ENCODE data around the gene EIF4EBP2. TPM values are rescaled to one million over a fixed set of nuclear protein-coding genes. Genes with fewer than 3 reads are reported as not detected.
A peak's percentile ranks its signal among the peaks of the same experiment; 100 is the strongest.

Gene EIF4EBP2
- total and polyA plus RNA-seq, 2 of the 13 experiments (the other 11 are each of a cell fraction or from before 2014, with no cell fraction given): 16.9 to 22.0 TPM

DNA sequence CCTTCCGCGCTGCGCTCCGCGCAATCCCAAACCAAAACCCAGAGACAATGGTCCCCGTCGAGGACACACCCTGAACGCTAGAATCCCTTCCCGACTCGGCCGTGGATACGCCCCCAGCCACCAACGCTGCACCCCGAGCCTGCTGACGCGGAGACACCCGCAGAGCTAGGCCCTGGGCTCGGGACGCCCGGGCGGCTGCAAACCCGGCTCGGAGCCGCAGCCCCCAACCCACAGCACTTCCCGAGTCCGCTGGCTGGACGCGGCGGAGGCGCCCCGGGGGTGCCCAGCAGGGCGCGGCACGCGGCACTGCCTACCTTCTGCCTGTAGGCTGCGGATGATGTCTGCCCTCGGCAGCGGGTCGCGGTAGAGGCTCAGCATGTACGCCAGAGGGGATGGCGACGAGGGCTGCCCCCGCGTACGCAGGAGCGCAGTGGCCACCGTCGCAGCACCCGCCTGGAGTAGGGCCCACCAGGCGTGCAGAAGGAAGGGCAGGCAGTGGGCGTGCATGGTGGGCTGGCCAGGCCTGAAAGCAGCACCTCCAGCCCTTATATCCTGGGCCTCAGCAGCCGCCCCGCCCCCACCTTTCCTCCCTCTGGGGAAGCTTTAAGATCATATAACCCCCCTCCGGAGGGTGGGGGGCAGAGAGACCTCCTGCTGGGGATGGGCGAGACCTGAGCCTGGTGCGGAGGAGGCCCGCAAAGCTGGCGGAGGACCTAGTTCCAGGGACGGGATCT is 37.4 kb downstream of the EIF4EBP2 start, which contains the start of gene NODAL:
Gene NODAL, minus strand, starts transcription at position 521 of the 734 bp plus-strand sequence. Its CDS starts 14 bp downstream, at position 507.
- H3K27me3 ChIP-seq (ENCODE audit: control insufficient read depth in 1 of 2, insufficient read depth in 2 of 2, low read length in 2 of 2): no peaks in the 10 kb centered on the region
- no peak for FAIRE-seq
- in situ Hi-C loops (cut with HindIII; ENCODE audit: extremely low pct_ligation_motif_present, low pct_unique_long_range_greater_than_20kb): no loop called here

More for the DNA sequence above, 37.4 kb downstream of the EIF4EBP2 start, which contains the start of gene NODAL:
- intact Hi-C loops (cut with micrococcal nuclease; ENCODE audit: unreplicated experiment): no loop called here
- ATAC-seq (no peak), DNase-seq (ENCODE audit: low spot score) (no peak)
- CTCF ChIA-PET (ENCODE audit: low intra/inter-chr PET ratio, low total read pairs): no interaction called here
- TF ChIP-seq ZNF33B (CRISPR knock-in tag; IDR thresholded peaks at IDR 0.05) (0 out of 2 replicates have a peak, but pooled peaks have one; percentile 12), ZBTB33 (CRISPR knock-in tag; IDR thresholded peaks at IDR 0.05) (0 out of 2 replicates have a peak, but pooled peaks have one; percentile 8), ZNF670 (CRISPR knock-in tag; IDR thresholded peaks at IDR 0.05; ENCODE audit: borderline replicate concordance) (no peak), RBM22 (optimal IDR thresholded peaks at IDR 0.05; ENCODE audit: low read length) (no peak)
- TF ChIP-seq, protein P1, sequence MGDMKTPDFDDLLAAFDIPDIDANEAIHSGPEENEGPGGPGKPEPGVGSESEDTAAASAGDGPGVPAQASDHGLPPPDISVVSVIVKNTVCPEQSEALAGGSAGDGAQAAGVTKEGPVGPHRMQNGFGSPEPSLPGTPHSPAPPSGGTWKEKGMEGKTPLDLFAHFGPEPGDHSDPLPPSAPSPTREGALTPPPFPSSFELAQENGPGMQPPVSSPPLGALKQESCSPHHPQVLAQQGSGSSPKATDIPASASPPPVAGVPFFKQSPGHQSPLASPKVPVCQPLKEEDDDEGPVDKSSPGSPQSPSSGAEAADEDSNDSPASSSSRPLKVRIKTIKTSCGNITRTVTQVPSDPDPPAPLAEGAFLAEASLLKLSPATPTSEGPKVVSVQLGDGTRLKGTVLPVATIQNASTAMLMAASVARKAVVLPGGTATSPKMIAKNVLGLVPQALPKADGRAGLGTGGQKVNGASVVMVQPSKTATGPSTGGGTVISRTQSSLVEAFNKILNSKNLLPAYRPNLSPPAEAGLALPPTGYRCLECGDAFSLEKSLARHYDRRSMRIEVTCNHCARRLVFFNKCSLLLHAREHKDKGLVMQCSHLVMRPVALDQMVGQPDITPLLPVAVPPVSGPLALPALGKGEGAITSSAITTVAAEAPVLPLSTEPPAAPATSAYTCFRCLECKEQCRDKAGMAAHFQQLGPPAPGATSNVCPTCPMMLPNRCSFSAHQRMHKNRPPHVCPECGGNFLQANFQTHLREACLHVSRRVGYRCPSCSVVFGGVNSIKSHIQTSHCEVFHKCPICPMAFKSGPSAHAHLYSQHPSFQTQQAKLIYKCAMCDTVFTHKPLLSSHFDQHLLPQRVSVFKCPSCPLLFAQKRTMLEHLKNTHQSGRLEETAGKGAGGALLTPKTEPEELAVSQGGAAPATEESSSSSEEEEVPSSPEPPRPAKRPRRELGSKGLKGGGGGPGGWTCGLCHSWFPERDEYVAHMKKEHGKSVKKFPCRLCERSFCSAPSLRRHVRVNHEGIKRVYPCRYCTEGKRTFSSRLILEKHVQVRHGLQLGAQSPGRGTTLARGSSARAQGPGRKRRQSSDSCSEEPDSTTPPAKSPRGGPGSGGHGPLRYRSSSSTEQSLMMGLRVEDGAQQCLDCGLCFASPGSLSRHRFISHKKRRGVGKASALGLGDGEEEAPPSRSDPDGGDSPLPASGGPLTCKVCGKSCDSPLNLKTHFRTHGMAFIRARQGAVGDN (CRISPR knock-in tag; IDR thresholded peaks at IDR 0.05): 0 out of 2 replicates have a peak, but pooled peaks have one; percentile 11
- no peak within 1 kb of the TSS for H3K9ac ChIP-seq (ENCODE audit: insufficient read depth, low read depth, low read length)
- H2AFZ ChIP-seq (ENCODE audit: low read length): no peak within 1 kb of the TSS
- POLR2A ChIA-PET: interaction anchor here (1.3 kb wide), 1 partner anchor 208 kb away, joined by 3 read pairs; no protein-coding TSS in a partner anchor
- H4K20me1 ChIP-seq (ENCODE audit: insufficient read depth, low read length): no peaks in the 10 kb centered on the region
- BruUV-seq (replicated peaks): no TSS peak
- H3K4me1 ChIP-seq (ENCODE audit: insufficient read depth, low read length): peaks cover 47% of the 10 kb centered on the region
- H3K36me3 ChIP-seq (replicated peaks in 1 of 2; ENCODE audit: control insufficient read depth in 1 of 2, insufficient read depth in 2 of 2, low read length in 2 of 2): no peaks in the 10 kb centered on the region
- H3K4me3 ChIP-seq (replicated peaks in 1 of 3; ENCODE audit: insufficient read depth in 1 of 3, low read depth in 2 of 3, low read length in 3 of 3): no peak within 1 kb of the TSS
- H3K9me3 ChIP-seq (ENCODE audit: low read length): no peaks in the 10 kb centered on the region
- H3K79me2 ChIP-seq (ENCODE audit: insufficient read depth, low read length): no peaks in the 10 kb centered on the region
- peak within 1 kb of the TSS; percentile 21 for H3K4me2 ChIP-seq (ENCODE audit: low read depth, low read length)
- no peak within 1 kb of the TSS for H3K27ac ChIP-seq (ENCODE audit: extremely low read length, insufficient read depth, low read length)
- 97% methylated on average over 51 of the region's 60 CpGs for WGBS (ENCODE audit: low lambda C conversion rate)
